HG02763 (cell line): Measurements from ENCODE around the gene RXFP1.

Experiments
- ATAC-seq: cut with Tn5 transposase; IDR thresholded peaks from one replicate; pipeline ENCODE4 v1.9.1; 2021; ENCODE audit warnings: mild to moderate bottlenecking, moderate library complexity; ENCODE audit not compliant: unreplicated experiment

The RXFP1 gene

GRCh38 chr4:158540125-158540907 lies 18.6 kb downstream of the RXFP1 start:
- ATAC-seq, result no peak

- ATAC-seq, result no peak
Measured at GRCh38 chr4:158541506-158541905, 19.8 kb downstream of the RXFP1 start.

GRCh38 chr4:158543191-158543590 lies 21.5 kb downstream of the RXFP1 start:
- no peak for ATAC-seq

- ATAC-seq, result no peak
Measured at GRCh38 chr4:158544141-158544540, 22.5 kb downstream of the RXFP1 start.

GRCh38 chr4:158553364-158553763 lies 31.7 kb downstream of the RXFP1 start:
- ATAC-seq, result no peak

- no peak for ATAC-seq
Measured at GRCh38 chr4:158560284-158560683, 38.6 kb downstream of the RXFP1 start.

- no peak for ATAC-seq
Measured at GRCh38 chr4:158566860-158567259, 45.2 kb downstream of the RXFP1 start.

- no peak for ATAC-seq
Measured at GRCh38 chr4:158571736-158572135, 50.1 kb downstream of the RXFP1 start.

GRCh38 chr4:158572608-158573007 lies 50.9 kb downstream of the RXFP1 start:
- ATAC-seq, result no peak

- ATAC-seq, result no peak
Measured at GRCh38 chr4:158578476-158578875, 56.8 kb downstream of the RXFP1 start.

- no peak for ATAC-seq
Measured at GRCh38 chr4:158580064-158580463, 58.4 kb downstream of the RXFP1 start.

- no peak for ATAC-seq
Measured at GRCh38 chr4:158581161-158581560, 59.5 kb downstream of the RXFP1 start.

- ATAC-seq, result no peak
Measured at GRCh38 chr4:158586881-158587280, 65.2 kb downstream of the RXFP1 start.

- ATAC-seq, result no peak
Measured at GRCh38 chr4:158588285-158588684, 66.6 kb downstream of the RXFP1 start.

- ATAC-seq, result no peak
Measured at GRCh38 chr4:158588777-158589176, 67.1 kb downstream of the RXFP1 start.

GRCh38 chr4:158590306-158590705 lies 68.6 kb downstream of the RXFP1 start:
- no peak for ATAC-seq

GRCh38 chr4:158590824-158591223 lies 69.1 kb downstream of the RXFP1 start:
- no peak for ATAC-seq

GRCh38 chr4:158597879-158598596 lies 76.4 kb downstream of the RXFP1 start:
- ATAC-seq, result no peak

GRCh38 chr4:158599150-158599549 lies 77.5 kb downstream of the RXFP1 start:
- no peak for ATAC-seq

GRCh38 chr4:158599765-158600498 lies 78.2 kb downstream of the RXFP1 start:
- no peak for ATAC-seq

- no peak for ATAC-seq
Measured at GRCh38 chr4:158604369-158604768, 82.7 kb downstream of the RXFP1 start.

GRCh38 chr4:158605393-158605792 lies 83.7 kb downstream of the RXFP1 start:
- ATAC-seq, result no peak
